ENCODE data around the gene WNT2.

WNT2 gene

GRCh38 chr7:117349570-117349969 lies 26.7 kb upstream of the WNT2 start:
- Histone ChIP-seq H3K9me3 (ENCODE audit: severe bottlenecking) (no peaks in the 10 kb centered on the region), H3K27me3 (ENCODE audit: insufficient read depth, low read depth, severe bottlenecking) (peaks cover 20% of the 10 kb centered on the region), H3K27ac (no peak overlapping the region), H3K4me3 (ENCODE audit: low read depth, low read length) (no peak overlapping the region), H3K36me3 (no peaks in the 10 kb centered on the region)
- no peak for DNase-seq
- TF ChIP-seq, protein P1, sequence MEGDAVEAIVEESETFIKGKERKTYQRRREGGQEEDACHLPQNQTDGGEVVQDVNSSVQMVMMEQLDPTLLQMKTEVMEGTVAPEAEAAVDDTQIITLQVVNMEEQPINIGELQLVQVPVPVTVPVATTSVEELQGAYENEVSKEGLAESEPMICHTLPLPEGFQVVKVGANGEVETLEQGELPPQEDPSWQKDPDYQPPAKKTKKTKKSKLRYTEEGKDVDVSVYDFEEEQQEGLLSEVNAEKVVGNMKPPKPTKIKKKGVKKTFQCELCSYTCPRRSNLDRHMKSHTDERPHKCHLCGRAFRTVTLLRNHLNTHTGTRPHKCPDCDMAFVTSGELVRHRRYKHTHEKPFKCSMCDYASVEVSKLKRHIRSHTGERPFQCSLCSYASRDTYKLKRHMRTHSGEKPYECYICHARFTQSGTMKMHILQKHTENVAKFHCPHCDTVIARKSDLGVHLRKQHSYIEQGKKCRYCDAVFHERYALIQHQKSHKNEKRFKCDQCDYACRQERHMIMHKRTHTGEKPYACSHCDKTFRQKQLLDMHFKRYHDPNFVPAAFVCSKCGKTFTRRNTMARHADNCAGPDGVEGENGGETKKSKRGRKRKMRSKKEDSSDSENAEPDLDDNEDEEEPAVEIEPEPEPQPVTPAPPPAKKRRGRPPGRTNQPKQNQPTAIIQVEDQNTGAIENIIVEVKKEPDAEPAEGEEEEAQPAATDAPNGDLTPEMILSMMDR (IDR thresholded peaks at IDR 0.05; ENCODE audit: low read depth, low read length): no peak

- no peak for DNase-seq
- Histone ChIP-seq H3K27me3 (ENCODE audit: insufficient read depth, low read depth, severe bottlenecking) (peaks cover 10% of the 10 kb centered on the region), H3K36me3 (no peaks in the 10 kb centered on the region), H3K27ac (no peak overlapping the region), H3K9me3 (ENCODE audit: severe bottlenecking) (no peaks in the 10 kb centered on the region), H3K4me3 (ENCODE audit: low read depth, low read length) (no peak overlapping the region)
- TF ChIP-seq, protein P1 (IDR thresholded peaks at IDR 0.05; ENCODE audit: low read depth, low read length): no peak
These were observed 25.3 kb upstream of the WNT2 start for GRCh38 chr7:117347962-117348672.

- TF ChIP-seq, protein P1 (IDR thresholded peaks at IDR 0.05; ENCODE audit: low read depth, low read length): no peak
- Histone ChIP-seq H3K9me3 (ENCODE audit: severe bottlenecking) (no peaks in the 10 kb centered on the region), H3K27me3 (ENCODE audit: insufficient read depth, low read depth, severe bottlenecking) (peaks cover 8% of the 10 kb centered on the region), H3K4me3 (ENCODE audit: low read depth, low read length) (no peak overlapping the region), H3K27ac (no peak overlapping the region), H3K36me3 (no peaks in the 10 kb centered on the region)
- DNase-seq: no peak
These were observed 24.6 kb upstream of the WNT2 start for GRCh38 chr7:117347480-117347879.

DNA sequence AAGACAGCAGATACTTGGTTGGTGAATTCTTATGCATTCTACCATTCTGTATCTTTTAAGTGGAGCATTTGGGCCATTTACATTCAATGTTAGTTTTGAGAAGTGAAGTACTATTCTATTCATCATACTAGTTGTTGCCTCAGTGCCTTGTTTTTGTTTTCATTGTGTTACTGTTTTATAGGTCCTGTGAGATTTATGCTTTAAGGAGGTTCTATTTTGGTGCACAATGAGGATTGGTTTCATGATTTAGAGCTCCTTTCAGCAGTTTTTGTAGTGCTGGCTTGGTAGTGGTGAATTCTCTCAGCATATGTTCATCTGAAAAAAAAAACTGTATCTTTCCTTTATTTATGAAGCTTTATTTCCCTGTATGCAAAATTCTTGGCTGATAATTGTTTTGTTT lies 23.3 kb upstream of the WNT2 start:
- Histone ChIP-seq H3K9me3 (ENCODE audit: severe bottlenecking) (no peaks in the 10 kb centered on the region), H3K27me3 (ENCODE audit: insufficient read depth, low read depth, severe bottlenecking) (peaks cover 8% of the 10 kb centered on the region), H3K27ac (no peak overlapping the region), H3K4me3 (ENCODE audit: low read depth, low read length) (no peak overlapping the region), H3K36me3 (no peaks in the 10 kb centered on the region)
- DNase-seq: no peak
- TF ChIP-seq, protein P1 (IDR thresholded peaks at IDR 0.05; ENCODE audit: low read depth, low read length): no peak

GRCh38 chr7:117338020-117338419 lies 15.2 kb upstream of the WNT2 start:
- no peak overlapping the region for H3K27ac ChIP-seq
- no peaks in the 10 kb centered on the region for H3K36me3 ChIP-seq
- H3K9me3 ChIP-seq (ENCODE audit: severe bottlenecking): no peaks in the 10 kb centered on the region
- DNase-seq: no peak
- TF ChIP-seq, protein P1 (IDR thresholded peaks at IDR 0.05; ENCODE audit: low read depth, low read length): no peak
- H3K27me3 ChIP-seq (ENCODE audit: insufficient read depth, low read depth, severe bottlenecking): peaks cover 34% of the 10 kb centered on the region
- no peak overlapping the region for H3K4me3 ChIP-seq (ENCODE audit: low read depth, low read length)

GRCh38 chr7:117333168-117333567 lies 10.3 kb upstream of the WNT2 start:
- Histone ChIP-seq H3K4me3 (ENCODE audit: low read depth, low read length) (no peak overlapping the region), H3K27ac (no peak overlapping the region), H3K27me3 (ENCODE audit: insufficient read depth, low read depth, severe bottlenecking) (peaks cover 19% of the 10 kb centered on the region), H3K36me3 (no peaks in the 10 kb centered on the region), H3K9me3 (ENCODE audit: severe bottlenecking) (no peaks in the 10 kb centered on the region)
- TF ChIP-seq, protein P1 (IDR thresholded peaks at IDR 0.05; ENCODE audit: low read depth, low read length): no peak
- DNase-seq: no peak
